Activated T-helper 2 cell treated with anti-CD3 and anti-CD28 coated beads, Interferon-gamma antibody, Interleukin-2, Interleukin-4, amounts not matched to agents 10 μg/mL and 5 μg/mL and 100 μg/mL, durations not matched to agents 14 hours and 24 hours and 36 hours (primary cell): ENCODE data around the gene CIROP. TPM values are rescaled to one million over a fixed set of nuclear protein-coding genes. Genes with fewer than 3 reads are reported as not detected.
"Not testable (repeated sequence)": the region's sequence is repeated elsewhere in the genome, so short reads cannot be mapped to it uniquely, and the experiment has no call there.

Experiments used
- DNase-seq: peaks from one replicate; pipeline ENCODE4 v3.0.0; 2021; ENCODE audit warnings: low spot score
- H3K27ac Mint-ChIP-seq: one replicate; pipeline ENCODE4 v1.8.0; 2021; ENCODE audit warnings: mixed read lengths
- H3K27me3 Mint-ChIP-seq: one replicate; pipeline ENCODE4 v1.8.0; 2021; ENCODE audit warnings: low read depth, mixed read lengths
- H3K36me3 Mint-ChIP-seq: one replicate; pipeline ENCODE4 v1.8.0; 2021; ENCODE audit warnings: low read depth, mixed read lengths
- H3K4me1 Mint-ChIP-seq: one replicate; pipeline ENCODE4 v1.8.0; 2021; ENCODE audit warnings: low read depth, mixed read lengths
- H3K4me3 Mint-ChIP-seq: one replicate; pipeline ENCODE4 v1.8.0; 2021; ENCODE audit warnings: low read depth, mild to moderate bottlenecking, moderate library complexity, mixed read lengths
- H3K9me3 Mint-ChIP-seq: one replicate; pipeline ENCODE4 v1.8.0; 2021; ENCODE audit warnings: mixed read lengths
- intact Hi-C: fragments of 100-400 bp; cut with micrococcal nuclease; formaldehyde crosslinking; loops from one replicate; pipeline ENCODE4 v1.15.1; 2023
- total RNA-seq: library from RNA; stranded (reverse); gene quantifications from 2 replicates; pipeline ENCODE4 v1.2.3, GENCODE V29; 2022

Gene CIROP
- total RNA-seq, 1 donor from 2014 or later = not detected

GRCh38 chr14:23115039-23115731 is 10.4 kb upstream of the CIROP start:
- H3K4me1 Mint-ChIP-seq = peaks cover 13% of the 10 kb centered on the region
- no peaks in the 10 kb centered on the region for H3K36me3 Mint-ChIP-seq
- H3K27me3 Mint-ChIP-seq = no peaks in the 10 kb centered on the region
- DNase-seq = no peak
- no peaks in the 10 kb centered on the region for H3K9me3 Mint-ChIP-seq
- intact Hi-C loops = no loop called here
- H3K4me3 Mint-ChIP-seq = no peak overlapping the region
- H3K27ac Mint-ChIP-seq = no peak overlapping the region

DNA sequence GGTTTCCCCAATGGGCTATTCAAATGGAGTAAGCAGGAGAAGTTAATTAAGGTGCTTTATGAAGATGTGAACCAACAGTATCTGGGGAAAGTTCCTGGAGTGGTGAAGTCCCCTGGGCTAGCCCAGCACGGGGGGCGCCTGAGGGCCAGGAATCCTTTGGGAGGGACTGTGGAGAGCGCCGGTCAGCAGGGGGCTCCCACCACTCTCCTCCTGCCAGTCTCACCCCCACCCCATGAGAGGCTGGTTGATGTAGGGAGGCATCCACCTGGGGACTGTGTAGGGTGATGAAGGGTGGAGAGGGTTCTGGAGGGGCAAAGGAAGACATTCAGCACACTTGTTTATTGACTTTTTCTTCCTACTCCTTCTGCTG is 9.9 kb upstream of the CIROP start:
- DNase-seq = no peak
- H3K4me3 Mint-ChIP-seq = no peak overlapping the region
- H3K36me3 Mint-ChIP-seq = no peaks in the 10 kb centered on the region
- no peaks in the 10 kb centered on the region for H3K27me3 Mint-ChIP-seq
- intact Hi-C loops = no loop called here
- H3K27ac Mint-ChIP-seq = no peak overlapping the region
- peaks cover 11% of the 10 kb centered on the region for H3K4me1 Mint-ChIP-seq
- no peaks in the 10 kb centered on the region for H3K9me3 Mint-ChIP-seq

DNA sequence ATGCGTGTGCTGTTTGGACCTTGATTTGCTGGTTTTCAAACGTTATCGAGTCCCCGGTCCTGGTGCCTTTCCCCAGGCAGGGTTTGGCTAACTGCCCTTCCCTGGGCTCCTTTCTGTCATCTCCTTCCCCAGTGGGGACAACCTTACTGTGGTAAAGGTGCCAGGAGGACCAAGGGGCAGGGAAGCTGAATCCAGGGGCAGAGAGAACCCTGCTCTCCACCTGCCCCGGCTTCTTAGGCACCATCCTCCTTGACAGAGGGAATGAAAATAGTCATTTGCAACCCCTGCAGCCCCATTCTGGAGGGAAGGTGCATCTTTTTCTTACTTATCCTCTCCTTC is 9.3 kb upstream of the CIROP start:
- intact Hi-C loops = no loop called here
- no peak for DNase-seq

DNA sequence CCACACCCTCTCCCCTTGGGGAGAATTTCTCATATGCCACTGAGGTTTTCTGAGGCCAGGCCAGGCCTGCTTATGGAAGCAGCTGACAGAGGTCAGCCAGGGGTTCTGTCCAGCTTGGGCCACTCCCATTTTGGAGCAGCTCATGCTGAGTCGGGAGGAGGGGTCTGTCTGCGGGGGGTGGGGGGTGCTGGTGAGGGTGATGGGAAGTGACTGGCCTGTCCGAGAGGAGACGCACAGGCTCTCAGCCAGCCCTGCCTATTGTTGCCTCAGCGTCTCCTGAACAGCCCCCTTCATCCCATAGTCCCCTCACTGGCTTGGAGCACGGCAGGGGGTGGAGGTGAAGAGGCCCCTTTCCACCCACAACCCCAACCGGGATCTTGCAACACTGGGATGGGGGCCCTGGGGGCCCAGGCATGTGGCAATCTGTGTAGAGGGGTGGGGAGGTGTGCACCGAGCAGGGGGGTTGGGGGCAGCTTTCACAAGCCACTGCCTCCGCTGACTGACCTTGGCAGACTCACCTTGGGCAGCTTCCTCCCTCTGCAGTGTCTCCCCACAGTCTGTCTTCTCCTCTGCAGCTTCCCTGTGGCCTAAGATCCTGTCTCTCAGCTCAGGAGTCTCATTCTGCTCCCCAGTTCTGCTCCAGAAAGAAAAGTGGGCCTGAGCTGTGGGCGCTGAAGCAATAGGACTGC is 8.8 kb upstream of the CIROP start:
- Mint-ChIP-seq H3K4me3 (no peak overlapping the region), H3K27ac (no peak overlapping the region), H3K4me1 (peaks cover 10% of the 10 kb centered on the region), H3K9me3 (no peaks in the 10 kb centered on the region), H3K27me3 (no peaks in the 10 kb centered on the region), H3K36me3 (no peaks in the 10 kb centered on the region)
- DNase-seq = no peak
- intact Hi-C loops = no loop called here

More for the DNA sequence above, 9.3 kb upstream of the CIROP start:
- Mint-ChIP-seq H3K9me3 (no peaks in the 10 kb centered on the region), H3K4me1 (peaks cover 10% of the 10 kb centered on the region), H3K4me3 (no peak overlapping the region), H3K27ac (no peak overlapping the region), H3K27me3 (no peaks in the 10 kb centered on the region), H3K36me3 (no peaks in the 10 kb centered on the region)

DNA sequence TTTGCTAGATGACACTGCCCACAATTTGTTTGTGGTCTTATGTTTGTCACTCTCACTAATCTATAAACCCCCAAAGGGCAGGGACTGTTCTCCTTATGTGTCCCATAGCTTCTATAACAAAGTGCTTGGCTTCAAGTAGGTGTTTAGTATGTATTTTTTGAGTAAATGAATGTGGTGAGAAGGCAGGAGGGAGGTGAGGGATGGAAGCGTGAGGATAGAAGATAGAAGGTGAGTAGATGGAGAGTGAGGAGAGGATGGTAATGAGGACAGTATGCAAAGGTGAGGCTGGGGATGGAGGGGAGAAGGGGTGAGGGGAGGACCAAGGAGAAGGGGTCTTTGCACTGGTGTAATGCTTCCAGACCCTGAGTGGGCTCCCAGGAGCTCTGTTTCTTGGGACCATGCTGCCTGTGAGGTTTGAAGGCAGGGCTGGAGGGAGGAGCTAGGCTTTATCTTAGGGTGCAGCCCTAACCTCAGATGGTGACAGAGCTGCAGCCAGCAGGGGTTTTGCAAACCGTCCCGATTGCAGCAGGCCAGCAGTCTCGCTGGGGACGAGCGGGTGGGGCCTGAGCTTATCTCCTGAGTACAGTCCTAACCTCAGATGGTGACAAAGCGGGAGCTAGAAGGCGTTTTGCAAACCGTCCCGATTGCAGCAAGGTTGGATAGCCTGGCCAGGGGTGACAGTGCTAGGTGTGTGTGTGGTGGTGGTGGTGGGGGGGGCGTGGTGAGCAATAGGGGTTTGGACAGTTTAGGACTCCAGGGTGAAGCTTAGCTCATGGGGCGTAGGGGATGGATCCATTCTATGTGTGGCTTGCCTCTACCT is 7.8 kb upstream of the CIROP start:
- Mint-ChIP-seq H3K9me3 (no peaks in the 10 kb centered on the region), H3K27me3 (no peaks in the 10 kb centered on the region), H3K27ac (no peak overlapping the region), H3K36me3 (no peaks in the 10 kb centered on the region), H3K4me3 (no peak overlapping the region), H3K4me1 (peaks cover 10% of the 10 kb centered on the region)
- intact Hi-C loops = no loop called here
- no peak for DNase-seq

DNA sequence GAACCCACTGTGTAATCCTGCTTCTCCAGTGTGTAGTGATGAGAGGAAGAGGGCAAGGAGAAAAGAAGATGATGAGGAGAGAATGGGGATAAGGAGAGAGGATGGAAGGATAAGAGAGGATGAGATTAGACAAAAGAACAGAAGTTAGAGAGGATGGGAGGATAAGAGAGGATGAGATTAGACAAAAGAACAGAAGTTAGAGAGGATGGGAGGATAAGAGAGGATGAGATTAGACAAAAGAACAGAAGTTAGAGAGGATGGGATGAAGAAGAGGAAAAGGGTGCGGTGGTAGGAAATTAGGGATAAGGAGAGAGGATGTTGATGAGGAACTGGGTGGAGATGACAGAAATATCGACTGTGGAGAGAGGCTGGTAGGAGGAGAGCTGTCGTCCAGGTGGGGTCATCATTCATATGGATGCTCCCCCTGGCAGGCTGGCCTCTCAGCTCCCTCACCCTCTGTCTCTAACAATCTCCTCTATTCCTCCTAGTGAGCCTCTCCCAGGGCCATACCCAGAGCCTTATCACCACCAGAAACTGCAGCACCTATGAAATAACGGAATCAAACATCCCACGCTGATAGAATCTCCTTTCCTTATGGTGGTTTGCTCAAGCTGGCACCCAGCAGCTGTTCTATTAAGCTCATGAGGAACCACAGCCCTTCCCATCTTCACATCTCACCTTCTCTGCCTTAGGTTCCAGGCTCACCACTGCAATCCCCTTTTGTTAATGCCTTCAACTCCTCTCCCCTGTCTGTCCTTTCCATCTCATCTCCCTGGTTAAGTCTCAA is 6.0 kb upstream of the CIROP start:
- Mint-ChIP-seq H3K36me3 (no peaks in the 10 kb centered on the region), H3K4me3 (no peak overlapping the region), H3K9me3 (no peaks in the 10 kb centered on the region), H3K4me1 (peaks cover 10% of the 10 kb centered on the region), H3K27me3 (no peaks in the 10 kb centered on the region), H3K27ac (no peak overlapping the region)
- no peak for DNase-seq
- intact Hi-C loops = no loop called here

- Mint-ChIP-seq H3K9me3 (no peaks in the 10 kb centered on the region), H3K36me3 (no peaks in the 10 kb centered on the region), H3K27ac (no peak overlapping the region), H3K4me1 (peaks cover 5% of the 10 kb centered on the region), H3K27me3 (no peaks in the 10 kb centered on the region), H3K4me3 (no peak overlapping the region)
- no peak for DNase-seq
- intact Hi-C loops = no loop called here
Observed at GRCh38 chr14:23109769-23110168, 5.0 kb upstream of the CIROP start.

GRCh38 chr14:23108169-23108568 is 3.4 kb upstream of the CIROP start:
- H3K27ac Mint-ChIP-seq, intact Hi-C loops, H3K9me3 Mint-ChIP-seq, H3K27me3 Mint-ChIP-seq, H3K4me1 Mint-ChIP-seq, H3K36me3 Mint-ChIP-seq, H3K4me3 Mint-ChIP-seq, DNase-seq: not testable (repeated sequence)

DNA sequence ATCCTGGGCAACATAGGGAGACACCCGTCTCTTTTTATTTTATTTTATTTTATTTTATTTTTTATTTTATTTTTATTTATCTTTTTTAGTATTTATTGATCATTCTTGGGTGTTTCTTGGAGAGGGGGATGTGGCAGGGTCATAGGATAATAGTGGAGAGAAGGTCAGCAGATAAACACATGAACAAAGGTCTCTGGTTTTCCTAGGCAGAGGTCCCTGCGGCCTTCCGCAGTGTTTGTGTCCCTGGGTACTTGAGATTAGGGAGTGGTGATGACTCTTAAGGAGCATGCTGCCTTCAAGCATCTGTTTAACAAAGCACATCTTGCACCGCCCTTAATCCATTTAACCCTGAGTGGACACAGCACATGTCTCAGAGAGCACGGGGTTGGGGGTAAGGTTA is 2.8 kb upstream of the CIROP start:
- H3K36me3 Mint-ChIP-seq, H3K27me3 Mint-ChIP-seq, H3K4me1 Mint-ChIP-seq, H3K27ac Mint-ChIP-seq, H3K4me3 Mint-ChIP-seq, intact Hi-C loops, DNase-seq, H3K9me3 Mint-ChIP-seq: not testable (repeated sequence)

- H3K4me3 Mint-ChIP-seq = no peak overlapping the region
- intact Hi-C loops = no loop called here
- DNase-seq = no peak
- H3K36me3 Mint-ChIP-seq = no peaks in the 10 kb centered on the region
- H3K27ac Mint-ChIP-seq = no peak overlapping the region
- no peaks in the 10 kb centered on the region for H3K27me3 Mint-ChIP-seq
- no peaks in the 10 kb centered on the region for H3K9me3 Mint-ChIP-seq
- no peaks in the 10 kb centered on the region for H3K4me1 Mint-ChIP-seq
Observed at GRCh38 chr14:23106747-23107045, 1.9 kb upstream of the CIROP start.

DNA sequence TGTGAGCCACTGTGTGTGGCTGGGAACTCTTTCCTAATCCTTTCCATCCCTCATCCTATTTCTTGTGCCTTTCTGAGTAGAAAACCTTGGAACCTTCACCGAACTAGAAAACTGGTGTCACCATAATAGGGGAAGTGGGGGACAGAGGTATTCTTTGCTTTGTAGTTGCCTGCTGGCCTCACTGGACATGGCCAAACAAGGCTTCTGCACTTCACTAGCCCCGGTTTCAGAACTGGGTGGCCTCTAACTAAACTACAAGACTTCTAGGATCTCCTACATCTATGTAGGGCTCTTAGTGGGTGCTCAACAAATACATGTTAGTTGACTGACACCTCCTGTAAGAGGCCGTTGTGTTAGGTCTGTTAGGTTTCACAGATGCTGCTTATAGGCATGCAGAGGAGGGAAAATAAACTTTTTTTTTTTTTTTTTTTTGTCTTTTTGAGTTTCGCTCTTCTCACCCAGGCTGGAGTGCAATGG is 597 bp upstream of the CIROP start:
- Mint-ChIP-seq H3K27ac (no peak overlapping the region), H3K9me3 (no peaks in the 10 kb centered on the region)

DNA sequence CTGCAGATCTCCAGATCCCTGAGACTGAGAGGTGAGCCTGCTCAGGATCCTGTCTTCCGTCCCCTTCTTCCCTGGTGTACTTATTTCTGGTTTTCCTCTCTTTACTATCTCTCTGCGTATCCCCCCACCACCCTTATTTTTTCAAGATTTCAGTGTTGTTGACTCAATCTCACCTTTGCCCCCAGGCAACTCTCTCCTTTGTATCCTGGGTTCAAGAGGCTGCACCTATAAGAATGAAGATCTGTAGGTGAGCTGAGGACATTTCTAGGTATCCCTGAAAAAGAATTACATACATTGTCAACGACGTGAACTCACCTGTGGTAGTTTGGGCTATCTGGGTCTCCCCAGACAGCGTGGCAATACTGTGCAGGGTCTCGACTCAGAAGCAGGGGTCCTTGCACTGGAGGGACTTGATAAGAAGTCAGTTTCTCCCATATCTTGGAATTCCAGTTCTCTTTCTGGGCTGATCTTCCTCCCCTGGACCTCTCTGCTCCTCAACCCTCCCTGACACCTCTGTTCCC is 659 bp downstream of the CIROP start:
- Mint-ChIP-seq H3K27me3 (no peaks in the 10 kb centered on the region), H3K9me3 (no peaks in the 10 kb centered on the region), H3K4me3 (no peak overlapping the region), H3K4me1 (peaks cover 1% of the 10 kb centered on the region), H3K27ac (no peak overlapping the region), H3K36me3 (peaks cover 6% of the 10 kb centered on the region)
- DNase-seq = no peak
- intact Hi-C loops = no loop called here

More for the DNA sequence above, 597 bp upstream of the CIROP start:
- DNase-seq = no peak
- intact Hi-C loops = no loop called here
- Mint-ChIP-seq H3K27me3 (no peaks in the 10 kb centered on the region), H3K4me1 (no peaks in the 10 kb centered on the region), H3K36me3 (no peaks in the 10 kb centered on the region), H3K4me3 (no peak overlapping the region)
